Breast epithelium (tissue), 3 donors: ENCODE measurements around the gene JMY.

Source experiments
- POLR2A ChIP-seq: fragments of 450-650 bp; IDR thresholded peaks from one replicate; pipeline ENCODE4 v1.6.1; 2016; ENCODE audit warnings: antibody characterized with exemption, mild to moderate bottlenecking, moderate library complexity
- POLR2AphosphoS5 ChIP-seq, 3 donors: sonication (generic); formaldehyde crosslinking; IDR thresholded peaks; one replicate each; pipeline ENCODE4 v1.6.1; 2017; ENCODE audit warnings: antibody characterized with exemption in 3 of 3
- TF ChIP-seq, protein P1 (sequence below), 3 donors: fragments of 450-650 bp; IDR thresholded peaks; one replicate each; pipeline ENCODE4 v1.5.1; 2016 to 2017; ENCODE audit warnings: antibody characterized with exemption in 3 of 3, mild to moderate bottlenecking in 3 of 3, moderate library complexity in 3 of 3

DNA sequence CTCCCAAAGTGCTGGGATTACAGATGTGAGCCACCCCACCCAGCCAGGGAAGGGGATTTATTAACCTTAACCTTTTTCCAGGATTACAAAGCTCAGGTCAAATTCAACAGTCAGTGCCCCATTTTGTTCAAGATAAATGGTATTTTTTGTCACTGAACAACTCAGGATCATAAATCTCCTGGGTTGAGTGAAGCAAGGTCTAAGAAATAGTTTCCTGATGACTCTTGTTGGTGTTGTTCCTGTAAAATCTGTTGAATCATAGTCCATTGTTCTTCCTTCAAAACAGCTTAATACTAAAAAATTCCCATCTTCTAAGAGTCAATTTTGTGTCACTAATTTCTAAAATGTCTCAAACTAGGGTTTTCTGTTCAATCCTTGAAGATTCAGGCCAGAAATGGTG, 33.9 kb upstream of the JMY start:
- TF ChIP-seq POLR2A (no peak), POLR2AphosphoS5 (IDR thresholded peaks at IDR 0.05) (no peak)
- TF ChIP-seq, protein P1, sequence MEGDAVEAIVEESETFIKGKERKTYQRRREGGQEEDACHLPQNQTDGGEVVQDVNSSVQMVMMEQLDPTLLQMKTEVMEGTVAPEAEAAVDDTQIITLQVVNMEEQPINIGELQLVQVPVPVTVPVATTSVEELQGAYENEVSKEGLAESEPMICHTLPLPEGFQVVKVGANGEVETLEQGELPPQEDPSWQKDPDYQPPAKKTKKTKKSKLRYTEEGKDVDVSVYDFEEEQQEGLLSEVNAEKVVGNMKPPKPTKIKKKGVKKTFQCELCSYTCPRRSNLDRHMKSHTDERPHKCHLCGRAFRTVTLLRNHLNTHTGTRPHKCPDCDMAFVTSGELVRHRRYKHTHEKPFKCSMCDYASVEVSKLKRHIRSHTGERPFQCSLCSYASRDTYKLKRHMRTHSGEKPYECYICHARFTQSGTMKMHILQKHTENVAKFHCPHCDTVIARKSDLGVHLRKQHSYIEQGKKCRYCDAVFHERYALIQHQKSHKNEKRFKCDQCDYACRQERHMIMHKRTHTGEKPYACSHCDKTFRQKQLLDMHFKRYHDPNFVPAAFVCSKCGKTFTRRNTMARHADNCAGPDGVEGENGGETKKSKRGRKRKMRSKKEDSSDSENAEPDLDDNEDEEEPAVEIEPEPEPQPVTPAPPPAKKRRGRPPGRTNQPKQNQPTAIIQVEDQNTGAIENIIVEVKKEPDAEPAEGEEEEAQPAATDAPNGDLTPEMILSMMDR (IDR thresholded peaks at IDR 0.05): no peak
